ENCODE data around the gene GPR108.

DNA sequence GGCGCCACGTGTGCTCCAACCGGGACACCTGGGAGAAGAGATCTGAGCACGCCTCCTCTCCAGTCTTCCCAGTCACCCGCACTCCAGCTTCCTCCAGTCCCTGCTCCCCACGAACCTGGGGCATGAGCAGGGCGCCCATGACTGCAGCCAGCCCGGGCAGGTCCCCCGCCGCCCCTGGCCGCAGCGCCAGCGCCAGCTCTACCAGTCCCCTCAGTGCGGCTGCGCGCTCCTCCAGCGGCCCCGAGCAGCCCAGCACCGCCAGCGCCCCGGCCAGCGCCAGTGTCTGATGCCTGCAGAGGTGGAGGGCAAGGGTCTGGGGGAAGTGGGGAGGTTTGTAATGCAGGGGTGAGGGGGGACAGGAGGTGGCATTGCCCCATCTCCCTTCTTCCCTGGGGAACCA lies 16.8 kb upstream of the GPR108 start:
- TF ChIP-seq HDGF (IDR thresholded peaks at IDR 0.05; ENCODE audit: borderline replicate concordance) (no peak), SP1 (IDR thresholded peaks at IDR 0.05) (no peak), FOXM1 (IDR thresholded peaks at IDR 0.05; ENCODE audit: borderline replicate concordance) (no peak), FOXA1 (IDR thresholded peaks at IDR 0.05) (no peak), BHLHE40 (IDR thresholded peaks at IDR 0.05; ENCODE audit: borderline replicate concordance) (no peak), NFRKB (IDR thresholded peaks at IDR 0.05) (no peak), SUZ12 (IDR thresholded peaks at IDR 0.05) (no peak), L3MBTL2 (conservative IDR thresholded peaks at IDR 0.05) (no peak), ZNF384 (IDR thresholded peaks at IDR 0.05) (no peak), ELF4 (IDR thresholded peaks at IDR 0.05) (no peak), CTBP1 (IDR thresholded peaks at IDR 0.05; ENCODE audit: borderline replicate concordance) (no peak), LEF1 (IDR thresholded peaks at IDR 0.05; ENCODE audit: borderline replicate concordance) (no peak), TARDBP (IDR thresholded peaks at IDR 0.05) (no peak), FOXK2 (IDR thresholded peaks at IDR 0.05) (no peak)
